GM12878 (cell line): Measurements from ENCODE around the gene MGARP. TPM values are rescaled to one million over a fixed set of nuclear protein-coding genes. Genes with fewer than 3 reads are reported as not detected.
A peak's percentile ranks its signal among the peaks of the same experiment; 100 is the strongest.

Experiments
- ATF2 ChIP-seq: IDR thresholded peaks from 2 replicates; pipeline ENCODE4 v1.6.1; 2012; ENCODE audit warnings: low read length, inconsistent platforms
- CHD4 ChIP-seq: fragments of 200-600 bp; sonication (generic); IDR thresholded peaks from 2 replicates; pipeline ENCODE4 v1.6.1; 2016; ENCODE audit warnings: mild to moderate bottlenecking
- EED ChIP-seq: sonication (generic); IDR thresholded peaks from 2 replicates; pipeline ENCODE4 v1.6.1; 2016; ENCODE audit warnings: antibody characterized with exemption, low read depth
- ELK1 ChIP-seq: IDR thresholded peaks from 2 replicates; pipeline ENCODE4 v1.6.1; 2012; ENCODE audit warnings: low read depth, low read length, improper control_type of control experiment
- FOXM1 ChIP-seq: IDR thresholded peaks from 2 replicates; pipeline ENCODE4 v1.6.1; 2012; ENCODE audit warnings: low read depth, mild to moderate bottlenecking, inconsistent platforms, low read length, moderate library complexity
- GABPA ChIP-seq: IDR thresholded peaks from 2 replicates; pipeline ENCODE4 v1.6.1; 2014; ENCODE audit warnings: antibody characterized with exemption, low read depth, mild to moderate bottlenecking, inconsistent platforms
- GATAD2B ChIP-seq: fragments of 450-650 bp; conservative IDR thresholded peaks from 2 replicates; pipeline ENCODE4 v1.6.1; 2017; ENCODE audit warnings: low read depth, mild to moderate bottlenecking, moderate library complexity
- HDAC6 ChIP-seq: fragments of 200-600 bp; sonication (generic); IDR thresholded peaks from one replicate; pipeline ENCODE4 v1.8.0; 2017; ENCODE audit warnings: antibody characterized with exemption; ENCODE audit not compliant: unreplicated experiment
- HDGF ChIP-seq: fragments of 450-650 bp; IDR thresholded peaks from 2 replicates; pipeline ENCODE4 v1.6.1; 2016; ENCODE audit warnings: antibody characterized with exemption
- JUND ChIP-seq: IDR thresholded peaks from 2 replicates; pipeline ENCODE4 v1.6.1; 2012; ENCODE audit warnings: low read depth, mild to moderate bottlenecking, low read length, improper control_type of control experiment, moderate library complexity
- NBN ChIP-seq: fragments of 450-650 bp; IDR thresholded peaks from 2 replicates; pipeline ENCODE4 v1.6.1; 2016
- NFIC ChIP-seq: IDR thresholded peaks from 2 replicates; pipeline ENCODE4 v1.6.1; 2012; ENCODE audit warnings: low read depth, mild to moderate bottlenecking, inconsistent platforms, low read length, moderate library complexity
- NR2F1 ChIP-seq: fragments of 450-650 bp; conservative IDR thresholded peaks from 2 replicates; pipeline ENCODE4 v1.6.1; 2017; ENCODE audit warnings: mild to moderate bottlenecking
- PAX5 ChIP-seq: IDR thresholded peaks from 2 replicates; pipeline ENCODE4 v1.6.1; 2011; ENCODE audit warnings: low read depth, low read length, borderline replicate concordance
- PML ChIP-seq: IDR thresholded peaks from 2 replicates; pipeline ENCODE4 v1.6.1; 2012; ENCODE audit warnings: low read length, inconsistent platforms
- POLR2A ChIP-seq: IDR thresholded peaks from 2 replicates; pipeline ENCODE4 v1.6.1; 2011; ENCODE audit warnings: low read depth, mild to moderate bottlenecking, low read length
- POLR2AphosphoS2 ChIP-seq: IDR thresholded peaks from 2 replicates; pipeline ENCODE4 v1.6.1; 2011; ENCODE audit warnings: low read depth, mild to moderate bottlenecking, low read length, improper control_type of control experiment, moderate library complexity
- POLR2AphosphoS5 ChIP-seq: IDR thresholded peaks from 2 replicates; pipeline ENCODE4 v1.6.1; 2011; ENCODE audit warnings: mild to moderate bottlenecking, low read length, inconsistent platforms
- RAD21 ChIP-seq: IDR thresholded peaks from 2 replicates; pipeline ENCODE4 v1.6.1; 2011; ENCODE audit warnings: mild to moderate bottlenecking, low read depth, low read length, moderate library complexity; ENCODE audit not compliant: insufficient read depth
- RUNX3 ChIP-seq: IDR thresholded peaks from 2 replicates; pipeline ENCODE4 v1.6.1; 2012; ENCODE audit warnings: low read length, inconsistent platforms
- SIX5 ChIP-seq: IDR thresholded peaks from 2 replicates; pipeline ENCODE4 v1.6.1; 2011; ENCODE audit warnings: mild to moderate bottlenecking, low read depth, low read length, moderate library complexity; ENCODE audit not compliant: severe bottlenecking
- SMAD1 ChIP-seq: fragments of 450-650 bp; IDR thresholded peaks from 2 replicates; pipeline ENCODE4 v1.6.1; 2018; ENCODE audit warnings: mild to moderate bottlenecking, low read depth; ENCODE audit not compliant: partially characterized antibody
- SMARCA5 ChIP-seq: fragments of 450-650 bp; IDR thresholded peaks from 2 replicates; pipeline ENCODE4 v1.6.1; 2017; ENCODE audit warnings: mild to moderate bottlenecking
- TCF12 ChIP-seq: IDR thresholded peaks from 2 replicates; pipeline ENCODE4 v1.6.1; 2011; ENCODE audit warnings: low read depth, mild to moderate bottlenecking, low read length
- TCF3 ChIP-seq: IDR thresholded peaks from 2 replicates; pipeline ENCODE4 v1.6.1; 2012; ENCODE audit warnings: low read depth, mild to moderate bottlenecking, low read length, borderline replicate concordance; ENCODE audit not compliant: insufficient read depth
- TCF7 ChIP-seq: IDR thresholded peaks from 2 replicates; pipeline ENCODE4 v1.6.1; 2014; ENCODE audit warnings: antibody characterized with exemption, borderline replicate concordance
- ZBTB11 ChIP-seq: fragments of 450-650 bp; formaldehyde crosslinking; IDR thresholded peaks from 2 replicates; pipeline ENCODE4 v1.5.0; 2022; ENCODE audit warnings: mild to moderate bottlenecking, missing genetic modification characterization
- ZNF384 ChIP-seq: IDR thresholded peaks from 2 replicates; pipeline ENCODE4 v1.6.1; 2012; ENCODE audit warnings: low read depth, mild to moderate bottlenecking, low read length, improper control_type of control experiment, borderline replicate concordance
- polyA plus RNA-seq, 11 experiments: library from polyadenylated mRNA; depleted of rRNA in 4 of 11; unstranded in 6 of 11; stranded (reverse) in 5 of 11; fragments of >200 nt; fragmentation: Nextera tagmentation in 4 of 11; fragmentation: Illumina TruSeq in 1 of 11; extraction: Ambion mirVana in 4 of 11; extraction: Trizol in 1 of 11; gene quantifications; 1 replicate in 1 of 11; 2 replicates in 10 of 11; pipeline versions ENCODE4 v1.2.1 to v1.2.3, GENCODE V29; 2011 to 2016; ENCODE audit warnings: inconsistent platforms in 2 of 11, missing spikeins in 2 of 11, low read depth in 1 of 11
- total RNA-seq, 4 experiments: library from RNA; depleted of rRNA in 3 of 4; stranded (reverse); fragments of >200 nt in 3 of 4; fragmentation: Illumina TruSeq in 1 of 4; extraction: Trizol in 1 of 4; gene quantifications; 2 replicates each; pipeline versions ENCODE4 v1.2.1 to v1.2.3, GENCODE V29; 2013 to 2021

The MGARP gene
- total and polyA plus RNA-seq, 10 of the 15 experiments (the other 5 are each of a cell fraction or from before 2014, with no cell fraction given), result 0.04 to 0.23 (median 0.08) TPM; not detected in 7

- 0 out of 2 replicates have a peak, but pooled peaks have one; percentile 30 for TF ChIP-seq ELK1
- TF ChIP-seq ZNF384, result no peak
- no peak; the same call in 1 of the 2 replicates for TF ChIP-seq NR2F1
- no peak for TF ChIP-seq TCF3
- no peak for TF ChIP-seq SMAD1
- no peak for TF ChIP-seq NFIC
- peak; percentile 63 for TF ChIP-seq EED
- TF ChIP-seq SIX5, result peak; percentile 35
- TF ChIP-seq PML, result peak; percentile 75; the same call in 1 of the 2 replicates
- TF ChIP-seq POLR2AphosphoS2, result peak; percentile 63; the same call in 1 of the 2 replicates
- TF ChIP-seq TCF7, result no peak
- TF ChIP-seq RUNX3, result no peak; the same call in 1 of the 2 replicates
- 0 out of 2 replicates have a peak, but pooled peaks have one; percentile 30 for TF ChIP-seq SMARCA5
- TF ChIP-seq GABPA, result peak; percentile 80
- TF ChIP-seq GATAD2B, result peak; percentile 23; the same call in 1 of the 2 replicates
- no peak for TF ChIP-seq JUND
- peak; percentile 80 for TF ChIP-seq POLR2A
- TF ChIP-seq PAX5, result peak; percentile 63
- no peak; the same call in 1 of the 2 replicates for TF ChIP-seq ATF2
- no peak for TF ChIP-seq ZBTB11
- TF ChIP-seq FOXM1, result no peak; the same call in 1 of the 2 replicates
- TF ChIP-seq RAD21, result no peak
- 0 out of 2 replicates have a peak, but pooled peaks have one; percentile 2 for TF ChIP-seq TCF12
- peak; percentile 82 for TF ChIP-seq HDGF
- TF ChIP-seq HDAC6, result no peak
- TF ChIP-seq POLR2AphosphoS5, result peak; percentile 58; the same call in 1 of the 2 replicates
- TF ChIP-seq CHD4, result no peak
- TF ChIP-seq NBN, result peak; percentile 76
Observed at GRCh38 chr4:139301113-139301820, 21.2 kb upstream of the MGARP start, which contains the start of gene NAA15 (continued).
